H1 (cell line): ENCODE measurements around the gene IFI16.

Experiments used
- CREB1 ChIP-seq: IDR thresholded peaks from 2 replicates; pipeline ENCODE4 v1.6.1; 2012; ENCODE audit warnings: inconsistent platforms
- POLR2AphosphoS5 ChIP-seq: IDR thresholded peaks from 2 replicates; pipeline ENCODE4 v1.6.1; 2011; ENCODE audit warnings: low read depth, low read length
- RFX5 ChIP-seq: IDR thresholded peaks from 2 replicates; pipeline ENCODE4 v1.6.1; 2011; ENCODE audit warnings: low read depth, low read length, improper control_type of control experiment, borderline replicate concordance
- SAP30 ChIP-seq: fragments of 300-600 bp; sonication (generic); IDR thresholded peaks from 2 replicates; pipeline ENCODE4 v1.7.1; 2012; ENCODE audit warnings: low read length, moderate library complexity, mild to moderate bottlenecking, inconsistent platforms; ENCODE audit not compliant: insufficient read depth, insufficient replicate concordance
- TF ChIP-seq, protein P1 (sequence below), 3 experiments: IDR thresholded peaks; 1 replicate in 2 of 3; 2 replicates in 1 of 3; pipeline versions ENCODE4 v1.5.1 to v1.6.1; 2011; ENCODE audit warnings: low read length in 3 of 3, mild to moderate bottlenecking in 3 of 3, inconsistent platforms in 2 of 3, low read depth in 1 of 3, moderate library complexity in 1 of 3; ENCODE audit not compliant: insufficient read depth in 1 of 3; ENCODE audit errors: control extremely low read depth in 1 of 3

DNA sequence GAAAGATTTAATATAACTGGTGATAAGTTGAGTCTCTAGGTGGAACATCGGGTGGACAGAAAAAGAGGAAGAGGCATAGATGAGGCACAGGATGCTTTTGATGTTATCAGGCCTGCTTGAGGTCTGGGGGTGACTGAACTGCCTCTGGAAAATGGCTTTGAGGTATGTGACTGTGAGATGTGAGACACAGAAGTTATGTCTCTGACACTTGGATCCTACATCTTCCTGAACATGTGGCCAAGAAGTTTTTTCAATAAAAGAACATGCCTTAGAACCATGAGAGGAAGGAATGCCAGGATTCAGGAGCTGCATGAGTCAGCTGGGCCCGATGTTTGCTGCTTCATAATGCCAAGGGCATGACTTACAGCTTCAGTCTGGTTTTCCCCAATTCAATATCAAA is 78.3 kb downstream of the IFI16 start:
- TF ChIP-seq, protein P1, sequence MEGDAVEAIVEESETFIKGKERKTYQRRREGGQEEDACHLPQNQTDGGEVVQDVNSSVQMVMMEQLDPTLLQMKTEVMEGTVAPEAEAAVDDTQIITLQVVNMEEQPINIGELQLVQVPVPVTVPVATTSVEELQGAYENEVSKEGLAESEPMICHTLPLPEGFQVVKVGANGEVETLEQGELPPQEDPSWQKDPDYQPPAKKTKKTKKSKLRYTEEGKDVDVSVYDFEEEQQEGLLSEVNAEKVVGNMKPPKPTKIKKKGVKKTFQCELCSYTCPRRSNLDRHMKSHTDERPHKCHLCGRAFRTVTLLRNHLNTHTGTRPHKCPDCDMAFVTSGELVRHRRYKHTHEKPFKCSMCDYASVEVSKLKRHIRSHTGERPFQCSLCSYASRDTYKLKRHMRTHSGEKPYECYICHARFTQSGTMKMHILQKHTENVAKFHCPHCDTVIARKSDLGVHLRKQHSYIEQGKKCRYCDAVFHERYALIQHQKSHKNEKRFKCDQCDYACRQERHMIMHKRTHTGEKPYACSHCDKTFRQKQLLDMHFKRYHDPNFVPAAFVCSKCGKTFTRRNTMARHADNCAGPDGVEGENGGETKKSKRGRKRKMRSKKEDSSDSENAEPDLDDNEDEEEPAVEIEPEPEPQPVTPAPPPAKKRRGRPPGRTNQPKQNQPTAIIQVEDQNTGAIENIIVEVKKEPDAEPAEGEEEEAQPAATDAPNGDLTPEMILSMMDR (IDR thresholded peaks at IDR 0.05; ENCODE audit: control extremely low read depth in 1 of 3, insufficient read depth in 1 of 3, low read depth in 1 of 3, low read length in 3 of 3), result no peak
- TF ChIP-seq POLR2AphosphoS5 (no peak), RFX5 (no peak), SAP30 (no peak), CREB1 (no peak)
